Glomerular visceral epithelial cell (primary cell): Measurements from ENCODE around the gene LAPTM4A.
"Not testable (repeated sequence)": the region's sequence is repeated elsewhere in the genome, so short reads cannot be mapped to it uniquely, and the experiment has no call there.

ENCODE experiments used
- DNase-seq: peaks from one replicate; pipeline ENCODE4 v3.0.0-alpha.2; 2016; ENCODE audit errors: extremely low spot score

Gene LAPTM4A

DNA sequence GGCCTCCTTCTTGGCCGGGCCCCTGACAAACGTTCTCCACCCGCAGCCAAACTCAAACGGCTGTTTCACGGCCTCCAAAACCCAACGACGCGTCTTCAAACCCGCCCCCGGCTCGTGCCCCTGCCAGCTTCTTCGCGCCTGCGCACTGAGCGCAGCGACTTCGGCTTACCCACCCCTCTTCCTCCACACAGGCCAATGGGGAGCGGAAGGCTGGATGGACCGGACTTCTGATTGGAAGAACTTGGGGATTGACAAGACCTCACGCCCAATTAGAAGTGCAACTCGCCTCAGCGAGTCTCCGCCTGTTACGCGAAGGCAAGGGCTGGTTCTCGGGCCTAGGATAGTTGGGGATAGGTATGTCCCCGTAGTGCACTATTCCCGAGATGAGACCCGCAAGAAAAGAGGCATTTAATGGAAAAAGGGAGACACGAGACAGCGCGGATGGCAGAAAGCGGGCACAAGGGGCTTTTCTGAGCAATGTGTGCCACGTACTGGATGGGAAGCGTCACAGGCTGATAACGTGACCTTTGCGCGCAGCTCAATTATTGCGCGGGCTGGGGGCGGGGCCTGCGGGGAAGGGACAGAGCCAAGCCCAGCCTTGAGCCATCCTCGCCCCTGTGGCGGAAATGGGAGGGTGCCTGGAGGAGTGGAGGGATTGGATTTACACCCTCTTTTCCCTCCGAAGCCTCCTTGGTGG is at the start of gene LAPTM4A:
TSS of gene LAPTM4A (minus strand) at position 97 of the 697 bp plus-strand sequence. CDS start 108 bp downstream, outside the sequence.
- DNase-seq: peak; percentile 99

DNA sequence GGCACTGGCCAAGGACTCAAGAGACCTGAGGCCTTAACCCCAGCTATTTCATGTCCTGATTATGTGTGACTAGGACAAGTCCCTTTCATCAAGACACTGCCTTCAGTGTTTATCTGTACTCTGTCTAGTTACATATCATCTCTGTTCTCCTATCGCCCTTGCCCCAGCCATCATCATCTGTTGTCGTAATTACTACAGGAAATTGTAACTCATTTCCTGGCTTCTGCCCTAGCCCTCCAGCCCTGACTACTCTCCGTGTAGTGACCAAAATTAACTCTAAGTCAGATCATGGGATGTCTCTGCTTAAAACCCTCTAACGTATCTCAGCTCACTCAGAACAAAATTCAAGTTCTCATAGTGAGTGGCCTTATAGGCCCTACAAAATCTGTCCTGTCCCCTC is 49.3 kb upstream of the LAPTM4A start:
- no peak for DNase-seq

DNA sequence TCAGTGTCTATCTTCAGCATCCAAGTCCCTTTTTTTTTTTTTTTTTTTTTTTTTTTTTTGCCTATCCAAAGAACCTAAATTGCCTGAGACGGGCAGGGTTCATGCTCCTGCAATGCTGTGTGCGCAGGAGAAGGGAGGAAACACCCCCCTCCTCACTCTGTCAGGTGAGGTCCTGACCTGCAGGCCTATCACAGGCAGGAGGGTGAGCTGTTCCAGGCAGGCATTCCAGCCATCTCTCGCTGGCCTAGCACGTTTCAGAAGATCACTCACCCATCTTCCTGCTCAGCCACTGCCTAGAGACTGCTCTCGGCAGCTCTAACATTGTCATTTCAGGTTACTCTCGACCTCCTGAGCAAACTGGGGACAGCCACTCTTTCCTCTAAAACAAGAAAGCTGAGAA is 48.4 kb upstream of the LAPTM4A start:
- no peak for DNase-seq

DNA sequence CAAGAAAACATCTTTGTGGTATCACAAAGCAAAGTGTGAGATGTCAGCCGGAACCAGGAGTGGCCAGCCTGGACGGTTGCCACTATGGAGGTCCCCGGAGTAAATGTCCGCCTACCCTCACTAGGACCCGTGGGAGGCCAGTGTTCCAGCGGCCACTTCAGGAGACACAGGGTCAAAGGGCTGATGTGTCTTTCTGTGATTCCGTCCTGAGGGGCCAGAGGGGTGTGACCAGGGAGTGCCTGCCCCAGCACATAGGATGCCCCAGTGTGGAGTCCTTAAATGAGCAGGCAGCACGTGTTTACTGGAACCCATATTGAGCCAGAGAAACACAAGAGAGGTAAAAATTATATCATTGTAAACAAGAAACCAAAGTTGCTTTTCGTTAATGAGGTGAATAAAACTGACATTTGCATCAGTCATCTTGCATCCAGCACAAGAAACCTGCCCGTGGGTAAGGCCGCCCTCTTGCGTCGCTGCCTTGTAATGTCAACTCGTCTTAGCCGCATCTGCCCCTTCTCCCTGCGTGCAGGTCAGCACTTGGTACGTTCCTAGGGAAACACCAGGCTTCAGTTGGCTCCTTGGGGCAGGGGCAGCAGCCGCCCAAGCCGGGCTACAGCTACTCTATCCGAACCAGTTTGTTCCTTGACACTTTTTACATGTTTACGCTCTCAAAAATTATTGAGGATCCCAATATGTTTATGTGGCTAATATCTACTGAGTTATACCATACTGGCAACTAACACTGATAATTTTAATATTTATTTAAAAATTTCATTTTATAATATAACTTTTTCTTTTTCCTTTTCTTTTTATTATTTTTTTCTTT is 46.7 kb upstream of the LAPTM4A start:
- DNase-seq: peak; percentile 86

DNA sequence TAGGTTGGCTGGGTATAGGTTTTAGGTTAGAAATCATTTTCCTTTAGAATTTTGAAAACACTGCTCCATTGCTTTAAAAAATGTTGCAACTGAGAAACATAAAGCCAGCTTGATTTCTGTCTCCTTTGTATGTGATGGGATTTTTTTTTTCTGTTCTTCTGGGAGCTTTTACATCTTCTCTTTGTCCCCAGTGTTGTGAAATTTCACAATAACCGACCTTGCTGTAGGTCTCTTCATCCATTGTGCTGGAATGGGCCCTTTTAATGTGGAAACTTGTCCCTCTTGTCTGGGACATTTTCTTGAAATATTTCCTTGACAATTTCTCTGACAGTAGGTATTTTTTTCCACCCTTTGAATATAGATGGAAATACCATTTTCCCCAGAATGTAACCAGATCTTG is 44.0 kb upstream of the LAPTM4A start:
- DNase-seq: no peak

DNA sequence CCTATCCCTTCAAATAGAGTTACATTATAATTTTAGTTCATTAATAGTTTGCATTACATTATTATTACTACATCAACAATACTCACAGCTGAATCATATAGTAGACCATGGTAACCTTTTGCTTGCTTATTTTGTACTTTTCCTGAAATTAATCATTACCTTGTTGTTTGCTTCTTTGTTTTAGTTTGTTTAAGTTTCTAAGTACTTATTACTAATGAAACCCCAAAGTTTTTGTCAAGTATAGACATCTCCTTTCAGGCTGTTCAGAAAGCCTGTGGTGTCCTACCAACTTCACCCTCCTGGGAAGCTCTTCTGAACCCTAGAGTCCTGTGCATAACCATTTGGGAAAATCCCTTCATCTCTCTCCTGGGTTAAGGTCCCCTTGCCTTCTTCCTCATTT is 43.5 kb upstream of the LAPTM4A start:
- no peak for DNase-seq

DNA sequence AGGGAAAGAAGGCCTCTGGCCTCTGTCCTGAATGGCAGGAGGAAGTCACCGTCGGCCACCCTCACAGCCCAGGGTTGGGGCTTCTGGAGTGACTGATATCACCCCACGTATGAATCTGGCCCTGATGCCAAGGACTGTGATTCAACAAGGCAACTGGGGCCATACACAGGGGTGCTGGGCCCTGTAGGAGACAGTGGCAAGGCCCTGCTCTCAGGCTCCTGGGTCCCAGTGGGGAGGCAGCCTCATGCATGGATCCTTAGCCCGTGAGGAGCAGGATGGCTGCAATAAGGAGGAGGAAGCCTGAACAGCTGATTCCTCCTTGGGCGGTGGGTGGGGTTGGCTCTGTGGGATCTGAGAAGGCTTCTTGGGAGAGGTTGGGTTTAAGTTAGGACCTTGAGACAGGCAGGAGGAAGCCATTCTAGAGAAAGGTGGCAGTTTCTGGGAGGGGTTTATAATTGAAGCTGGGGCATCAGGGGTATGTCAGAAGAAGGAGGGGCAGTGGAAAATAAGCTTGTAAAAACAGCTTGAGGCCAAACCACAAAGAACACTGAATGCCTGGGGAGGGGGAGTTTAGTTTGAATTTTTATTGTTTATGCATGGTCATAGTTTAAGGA is 42.8 kb upstream of the LAPTM4A start:
- no peak for DNase-seq

DNA sequence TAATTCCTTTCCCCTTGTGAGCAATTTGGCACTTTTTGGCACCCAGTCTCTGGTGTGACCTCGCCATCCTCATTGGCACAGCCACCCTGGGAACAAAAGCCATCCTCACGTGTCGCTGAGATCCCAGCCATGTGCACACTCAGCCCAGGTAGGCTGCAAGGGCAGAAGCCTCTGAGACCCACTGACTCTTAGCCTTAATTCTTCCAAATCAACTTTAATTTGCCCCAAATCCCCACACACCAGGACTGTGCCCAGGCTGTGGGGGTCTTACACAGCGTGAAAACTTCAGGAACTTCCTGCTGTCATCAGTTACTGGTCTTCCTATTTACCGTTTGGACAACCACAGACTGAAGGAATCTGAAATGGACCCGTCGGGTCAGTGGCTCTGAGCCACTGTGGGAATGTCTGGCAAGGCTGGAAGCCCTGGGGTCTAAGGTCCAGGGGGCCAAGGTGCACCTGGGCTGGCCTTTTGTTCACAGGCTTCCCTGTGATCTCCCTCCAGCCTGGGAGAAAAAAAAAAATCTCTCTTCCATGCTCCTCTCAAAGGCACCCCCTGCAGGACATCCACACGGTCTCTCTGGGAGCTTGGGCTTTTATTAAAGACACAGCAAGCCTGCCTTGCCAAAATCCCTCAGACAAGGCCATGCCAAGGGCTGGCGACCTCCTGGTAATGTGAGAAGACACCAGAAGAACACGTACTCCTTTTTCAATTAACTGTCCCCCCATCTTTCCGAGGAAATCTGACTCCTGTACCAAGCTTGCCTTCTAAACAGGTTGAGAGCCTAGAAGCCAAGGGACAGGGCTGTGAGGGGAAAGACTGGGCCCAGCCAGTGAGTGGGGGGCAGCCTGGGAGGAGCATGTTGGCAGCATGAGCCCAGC is 42.1 kb upstream of the LAPTM4A start:
- DNase-seq: peak; percentile 68

DNA sequence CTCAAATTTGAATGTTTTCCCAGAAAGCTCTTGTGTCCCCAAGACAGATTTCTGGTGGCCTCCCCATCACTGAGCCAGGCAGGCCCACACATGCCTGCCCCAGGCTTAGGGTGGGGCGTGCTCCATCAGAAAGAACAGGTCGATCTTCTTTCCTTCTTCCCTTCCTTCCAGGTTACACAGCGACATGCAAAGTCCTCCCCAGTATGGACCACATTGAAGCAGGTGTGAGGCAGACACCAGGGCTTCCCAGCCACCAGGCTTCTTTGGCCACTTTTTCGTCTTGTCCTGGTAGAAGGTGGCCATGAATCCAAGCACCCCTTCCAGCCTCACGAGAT is 41.4 kb upstream of the LAPTM4A start:
- no peak for DNase-seq

DNA sequence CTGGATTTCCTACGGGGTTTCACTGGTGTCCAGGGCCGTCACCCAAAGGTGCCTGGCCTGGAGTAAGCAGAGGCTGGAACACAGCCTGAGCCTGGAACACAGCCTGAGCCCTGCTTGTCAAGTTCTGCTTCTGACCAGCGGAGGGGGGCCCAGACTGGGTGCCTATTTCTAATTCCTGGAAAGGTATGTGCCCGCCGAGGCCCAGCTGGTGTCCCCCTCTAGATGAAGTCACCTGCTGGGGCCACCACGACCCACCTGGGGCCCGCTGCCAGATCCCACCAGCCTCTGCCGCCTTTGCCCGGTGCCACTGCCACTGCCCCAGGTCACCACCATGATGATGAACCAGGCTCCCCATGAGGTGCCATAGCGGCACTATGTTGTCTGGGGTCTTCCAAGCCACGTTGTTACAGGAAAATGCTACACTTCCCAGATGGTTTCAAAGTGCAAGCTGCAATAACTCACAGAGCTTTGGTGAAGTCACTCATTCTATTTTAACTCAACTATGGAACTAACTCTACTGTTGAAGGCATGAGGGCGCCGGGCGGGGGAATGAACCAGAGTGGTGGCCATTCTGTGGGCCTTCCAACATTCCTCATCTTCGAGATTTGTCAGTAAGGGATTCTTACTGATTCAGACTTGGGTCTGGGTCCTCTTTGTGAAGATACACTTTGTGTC is 40.9 kb upstream of the LAPTM4A start:
- DNase-seq: no peak

DNA sequence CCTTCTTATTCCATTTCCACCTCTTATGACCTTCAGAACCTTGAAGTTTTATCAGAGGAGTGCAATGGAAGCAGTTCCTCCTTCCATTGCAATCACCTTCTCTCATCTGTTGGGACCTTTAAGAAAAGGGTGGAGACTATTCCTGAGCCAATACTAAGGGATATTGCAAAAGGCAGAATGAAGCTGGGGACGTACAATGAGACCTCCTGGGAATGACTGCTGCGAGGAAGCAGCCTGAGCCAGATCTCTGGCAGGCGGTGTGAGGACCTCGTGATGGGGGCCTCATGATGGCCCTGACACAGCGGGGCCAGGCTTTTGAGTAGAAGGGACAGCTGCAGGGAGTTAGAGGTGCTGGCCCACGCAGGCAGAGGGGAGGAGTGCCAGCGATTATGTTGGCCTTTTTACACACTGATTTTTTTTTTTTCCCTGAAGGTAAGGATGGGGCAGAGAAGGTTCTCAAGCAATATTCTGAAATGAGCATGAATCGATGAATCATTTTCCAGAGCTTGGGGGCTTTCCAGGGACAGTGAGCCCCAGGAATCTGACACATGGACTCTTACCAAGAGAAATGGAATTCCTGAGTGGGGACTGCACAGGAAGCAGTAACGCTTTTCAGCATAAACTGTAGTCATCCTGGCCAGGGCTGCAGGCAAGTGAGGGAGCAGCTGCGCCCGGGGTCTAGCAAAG is 40.0 kb upstream of the LAPTM4A start:
- DNase-seq: peak; percentile 83

DNA sequence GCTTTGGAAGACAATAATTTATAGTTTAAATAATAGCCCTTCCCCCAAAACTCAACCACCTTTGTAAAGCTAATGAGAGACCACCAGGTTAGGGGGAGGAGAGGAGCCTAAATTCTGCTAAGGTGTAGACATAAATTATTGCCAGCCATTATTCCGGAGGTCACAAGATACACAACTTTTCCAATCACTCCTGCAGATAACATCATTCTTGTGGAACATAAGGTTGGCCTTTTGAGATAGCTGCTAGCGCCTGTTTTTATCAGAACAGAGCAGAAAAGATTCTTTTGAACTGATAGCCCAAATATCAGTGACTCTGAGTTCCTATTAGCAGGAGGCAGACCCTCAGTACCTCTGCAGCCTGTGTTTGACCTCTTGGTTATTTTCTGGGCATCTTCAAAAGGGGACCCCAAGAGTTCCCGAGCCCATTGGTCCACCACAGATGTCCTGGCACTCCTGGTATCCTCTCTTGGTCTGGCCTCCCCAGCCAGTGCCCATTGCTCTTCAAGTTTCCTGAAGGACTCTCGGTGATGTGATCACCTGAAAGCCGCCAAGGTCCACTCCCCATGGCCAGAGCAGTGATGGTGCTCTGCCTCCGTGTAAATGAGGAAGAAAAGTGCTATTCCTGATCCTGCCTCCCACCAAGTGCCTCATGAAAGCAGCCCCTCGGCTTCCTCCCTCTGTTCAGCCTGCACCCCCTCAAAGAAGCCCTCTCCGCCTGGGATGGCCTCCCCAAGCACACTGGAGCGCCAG is 38.5 kb upstream of the LAPTM4A start:
- DNase-seq: no peak

DNA sequence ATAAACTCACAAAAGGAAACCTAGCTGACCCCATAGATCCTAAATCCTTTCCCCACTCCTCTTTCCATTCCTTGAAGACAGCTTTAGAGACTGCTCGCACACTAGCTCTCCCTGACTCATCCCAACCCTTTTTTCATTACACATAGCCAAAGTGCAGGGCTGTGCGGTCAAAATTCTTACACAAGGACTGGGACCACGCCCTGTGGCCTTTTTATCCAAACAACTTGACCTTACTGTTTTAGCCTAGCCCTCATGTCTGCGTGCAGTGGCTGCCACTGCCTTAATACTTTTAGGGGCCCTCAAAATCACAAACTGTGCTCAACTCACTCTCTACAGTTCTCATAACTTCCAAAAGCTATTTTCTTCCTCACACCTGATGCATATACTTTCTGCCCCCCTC is 34.5 kb upstream of the LAPTM4A start:
- DNase-seq: not testable (repeated sequence)

DNA sequence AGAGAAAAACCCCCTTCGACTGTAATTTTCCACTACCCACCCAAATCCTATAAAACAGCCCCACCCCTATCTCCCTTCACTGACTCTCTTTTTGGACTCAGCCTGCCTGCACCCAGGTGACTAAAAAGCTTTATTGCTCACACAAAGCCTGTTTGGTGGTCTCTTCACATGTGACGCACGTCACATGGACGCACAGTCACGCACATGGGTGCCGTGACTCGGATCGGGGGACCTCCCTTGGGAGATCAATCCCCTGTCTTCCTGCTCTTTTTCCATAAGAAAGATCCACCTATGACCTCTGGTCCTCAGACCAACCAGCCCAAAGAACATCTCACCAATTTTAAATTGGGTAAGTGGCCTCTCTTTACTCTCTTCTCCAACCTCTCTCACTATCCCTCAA is 31.4 kb upstream of the LAPTM4A start:
- DNase-seq: not testable (repeated sequence)

DNA sequence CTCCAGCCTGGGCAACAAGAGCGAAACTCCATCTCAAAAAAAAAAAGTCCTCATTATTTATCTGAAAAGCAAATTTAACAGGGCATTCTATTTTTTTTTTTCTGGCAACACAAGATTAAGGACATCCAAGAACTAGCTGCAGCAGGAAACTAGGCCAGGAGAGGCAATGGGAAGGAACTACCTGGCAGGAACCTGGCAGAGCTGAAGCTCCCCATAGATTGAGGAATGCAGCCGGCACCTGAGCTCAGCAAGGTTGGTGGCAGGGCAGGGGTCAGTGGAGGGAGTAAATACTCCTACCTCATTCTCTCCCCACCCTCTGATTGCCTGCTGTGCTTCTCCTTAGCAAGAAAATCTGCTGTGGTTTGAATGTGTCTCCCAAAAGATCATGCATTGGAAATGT is 30.4 kb upstream of the LAPTM4A start:
- no peak for DNase-seq

DNA sequence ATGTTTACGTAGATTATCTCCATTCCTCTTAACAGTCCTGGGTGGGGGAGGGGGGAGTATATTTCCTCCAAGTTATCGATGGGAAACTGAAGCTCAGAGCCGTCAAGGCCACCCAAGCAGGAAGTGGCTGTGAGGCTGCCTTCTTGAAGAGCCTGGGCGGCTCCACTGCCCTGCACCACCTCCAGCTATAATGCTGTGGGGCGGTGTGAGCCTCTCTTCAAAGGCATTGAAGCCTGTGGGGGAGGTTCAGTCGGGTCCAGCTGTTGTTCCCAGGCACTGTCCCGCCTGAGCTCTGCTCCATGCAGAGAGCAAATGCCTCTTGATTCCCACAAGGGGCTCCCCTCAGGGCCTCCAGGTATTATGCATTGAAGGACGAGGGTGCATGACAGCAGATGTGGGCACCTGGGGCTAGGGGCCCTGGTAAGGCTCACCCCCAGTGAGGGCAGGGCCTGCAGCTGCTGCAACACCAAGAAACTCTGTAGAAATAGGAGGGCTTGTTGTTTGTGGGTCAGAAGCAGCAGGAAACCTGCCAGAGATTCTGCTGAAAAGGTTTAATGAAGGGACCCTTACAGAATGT is 29.5 kb upstream of the LAPTM4A start:
- DNase-seq: no peak

DNA sequence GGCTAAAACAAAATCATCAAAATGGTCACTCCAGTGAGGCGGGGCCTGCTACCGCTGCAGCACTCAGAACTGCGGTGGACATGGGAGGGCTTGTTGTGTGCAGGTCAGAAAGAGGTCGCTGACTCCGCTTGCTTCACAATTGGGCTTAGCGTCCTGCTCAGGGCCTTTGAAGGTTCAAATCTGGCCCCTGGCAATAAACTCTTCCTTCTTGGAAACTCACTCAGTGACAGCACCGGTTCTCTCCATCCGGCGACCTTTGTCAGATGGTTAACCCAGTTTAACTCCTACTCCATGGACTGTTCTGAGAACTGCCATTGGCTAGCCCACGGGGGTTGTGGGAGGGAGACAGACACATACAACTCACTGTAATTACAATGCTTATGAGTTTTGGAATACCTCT is 29.0 kb upstream of the LAPTM4A start:
- DNase-seq: no peak

DNA sequence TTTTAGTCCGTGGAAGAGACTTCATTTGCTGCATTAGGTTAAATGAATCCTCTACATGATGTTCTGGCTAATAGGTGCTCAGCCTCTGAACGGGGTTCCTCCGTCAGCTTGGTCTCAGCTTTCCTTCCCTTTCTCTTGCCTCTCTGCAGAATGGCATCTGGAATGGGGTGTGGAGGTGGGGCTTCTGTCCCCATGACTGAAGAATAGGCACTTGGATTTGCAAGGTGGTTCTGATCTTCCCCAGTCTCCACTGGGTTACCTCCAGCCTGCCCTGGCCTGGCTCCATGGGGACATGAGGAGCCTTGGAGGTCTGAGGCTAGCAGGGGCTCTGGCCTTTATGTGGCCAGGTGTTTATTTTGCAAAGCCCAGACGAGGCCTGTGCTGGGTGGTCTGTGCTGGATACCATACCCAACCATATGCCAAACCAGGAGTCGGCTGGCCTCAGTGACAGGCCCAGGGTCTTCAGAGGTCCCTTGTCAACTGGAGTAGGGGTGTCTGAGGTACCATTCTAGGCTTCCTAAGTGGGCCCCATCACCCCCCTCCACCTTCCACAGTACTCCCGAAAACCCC is 28.2 kb upstream of the LAPTM4A start:
- DNase-seq: no peak

DNA sequence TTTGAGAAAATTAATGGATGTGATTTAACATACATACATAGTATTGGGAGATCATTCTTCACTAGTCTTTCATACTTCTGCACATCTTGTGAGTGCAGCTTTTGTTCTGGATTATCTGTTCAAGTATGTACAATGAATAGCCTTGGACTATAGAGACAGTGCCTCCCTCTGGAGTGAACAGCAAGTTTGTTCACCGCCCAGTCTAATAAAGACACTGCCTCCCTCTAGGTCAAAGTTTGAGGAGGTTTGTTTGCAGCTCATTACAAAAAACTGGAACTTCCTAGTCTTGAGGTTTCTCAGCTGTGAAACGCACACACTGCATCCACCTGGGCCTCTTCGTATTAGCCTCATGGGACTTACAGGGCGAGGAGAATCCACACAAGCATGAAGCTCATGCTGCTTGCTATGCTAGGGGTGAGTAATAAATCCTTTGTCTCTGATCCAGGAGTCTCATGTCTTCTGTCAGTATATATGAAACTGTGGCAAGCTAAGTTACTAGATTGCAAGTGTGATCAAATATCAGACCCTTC is 26.0 kb upstream of the LAPTM4A start:
- no peak for DNase-seq
